ENCODE data around the gene OR2T35. TPM values are rescaled to one million over a fixed set of nuclear protein-coding genes. Genes with fewer than 3 reads are reported as not detected.

OR2T35 gene
- total RNA-seq, 1 donor from 2014 or later: not detected

- TF ChIP-seq CTCF (IDR thresholded peaks at IDR 0.05; ENCODE audit: insufficient read depth, low read length, severe bottlenecking): peak; percentile 28
- Histone ChIP-seq H3K36me3 (ENCODE audit: control insufficient read depth, insufficient read depth, low read length) (no peaks in the 10 kb centered on the region), H3K4me3 (ENCODE audit: low read depth, low read length) (no peak overlapping the region), H3K27me3 (ENCODE audit: control insufficient read depth, insufficient read depth, low read length) (no peaks in the 10 kb centered on the region)
- DNase-seq (ENCODE audit: low read depth) (peak; percentile 28), FAIRE-seq (no peak)
Measured at GRCh38 chr1:248622570-248623001, 22.5 kb downstream of the OR2T35 start.

GRCh38 chr1:248621770-248622169 is 23.3 kb downstream of the OR2T35 start:
- no peak for DNase-seq (ENCODE audit: low read depth)
- Histone ChIP-seq H3K27me3 (ENCODE audit: control insufficient read depth, insufficient read depth, low read length) (no peaks in the 10 kb centered on the region), H3K36me3 (ENCODE audit: control insufficient read depth, insufficient read depth, low read length) (no peaks in the 10 kb centered on the region), H3K4me3 (ENCODE audit: low read depth, low read length) (no peak overlapping the region)
- TF ChIP-seq CTCF (IDR thresholded peaks at IDR 0.05; ENCODE audit: insufficient read depth, low read length, severe bottlenecking): no peak
- FAIRE-seq: no peak

- DNase-seq (ENCODE audit: low read depth) (peak; percentile 37), FAIRE-seq (no peak)
- Histone ChIP-seq H3K4me3 (ENCODE audit: low read depth, low read length) (no peak overlapping the region), H3K27me3 (ENCODE audit: control insufficient read depth, insufficient read depth, low read length) (no peaks in the 10 kb centered on the region), H3K36me3 (ENCODE audit: control insufficient read depth, insufficient read depth, low read length) (no peaks in the 10 kb centered on the region)
- TF ChIP-seq CTCF (IDR thresholded peaks at IDR 0.05; ENCODE audit: insufficient read depth, low read length, severe bottlenecking): peak; percentile 44
Measured at GRCh38 chr1:248618878-248619277, 26.2 kb downstream of the OR2T35 start.

- no peak overlapping the region for H3K4me3 ChIP-seq (ENCODE audit: low read depth, low read length)
- no peaks in the 10 kb centered on the region for H3K27me3 ChIP-seq (ENCODE audit: control insufficient read depth, insufficient read depth, low read length)
- H3K36me3 ChIP-seq (ENCODE audit: control insufficient read depth, insufficient read depth, low read length): no peaks in the 10 kb centered on the region
- DNase-seq (ENCODE audit: low read depth) (no peak), FAIRE-seq (no peak)
- no peak for TF ChIP-seq CTCF (IDR thresholded peaks at IDR 0.05; ENCODE audit: insufficient read depth, low read length, severe bottlenecking)
Measured at GRCh38 chr1:248618119-248618518, 27.0 kb downstream of the OR2T35 start.

GRCh38 chr1:248613742-248614141 is 31.3 kb downstream of the OR2T35 start:
- FAIRE-seq (no peak), DNase-seq (ENCODE audit: low read depth) (no peak)
- Histone ChIP-seq H3K27me3 (ENCODE audit: control insufficient read depth, insufficient read depth, low read length) (no peaks in the 10 kb centered on the region), H3K36me3 (ENCODE audit: control insufficient read depth, insufficient read depth, low read length) (no peaks in the 10 kb centered on the region), H3K4me3 (ENCODE audit: low read depth, low read length) (no peak overlapping the region)
- no peak for TF ChIP-seq CTCF (IDR thresholded peaks at IDR 0.05; ENCODE audit: insufficient read depth, low read length, severe bottlenecking)

GRCh38 chr1:248611883-248612414 is 33.1 kb downstream of the OR2T35 start:
- FAIRE-seq: peak; percentile 7
- H3K36me3 ChIP-seq (ENCODE audit: control insufficient read depth, insufficient read depth, low read length): no peaks in the 10 kb centered on the region
- no peaks in the 10 kb centered on the region for H3K27me3 ChIP-seq (ENCODE audit: control insufficient read depth, insufficient read depth, low read length)
- no peak overlapping the region for H3K4me3 ChIP-seq (ENCODE audit: low read depth, low read length)
- no peak for TF ChIP-seq CTCF (IDR thresholded peaks at IDR 0.05; ENCODE audit: insufficient read depth, low read length, severe bottlenecking)
- DNase-seq (ENCODE audit: low read depth): no peak
